Measurements from ENCODE around the gene TSPAN18.

TSPAN18 gene

DNA sequence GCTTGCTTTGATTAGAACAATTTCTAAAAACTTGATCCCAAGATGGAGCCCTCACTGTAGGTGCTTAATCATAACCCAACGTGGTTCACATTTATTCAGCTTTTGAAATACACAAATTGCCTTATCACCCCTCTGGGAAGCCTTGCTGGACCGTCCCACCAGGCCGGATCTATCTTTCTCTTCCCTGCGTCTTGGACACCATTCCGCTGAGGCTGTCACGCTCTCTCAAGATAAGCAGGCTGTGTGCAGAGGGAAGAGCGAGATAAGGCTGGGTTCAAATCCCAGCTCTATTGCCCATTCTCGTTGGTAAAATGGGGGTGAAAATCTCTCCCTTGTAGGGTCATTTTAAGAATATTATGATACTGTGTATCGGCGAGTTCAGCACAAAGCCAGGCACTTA, 244.4 kb downstream of the TSPAN18 start:
- TF ChIP-seq TAF1 (IDR thresholded peaks at IDR 0.05; ENCODE audit: borderline replicate concordance, low read depth, low read length): no peak
- TF ChIP-seq POLR2A (IDR thresholded peaks at IDR 0.05; ENCODE audit: low read depth, low read length): no peak
- TF ChIP-seq POLR2AphosphoS5 (IDR thresholded peaks at IDR 0.05; ENCODE audit: low read depth, low read length): no peak
- no peak for DNase-seq (ENCODE audit: insufficient read length)
- no peak for FAIRE-seq

- DNase-seq (ENCODE audit: insufficient read length): no peak
- TF ChIP-seq POLR2AphosphoS5 (IDR thresholded peaks at IDR 0.05; ENCODE audit: low read depth, low read length): no peak
- TF ChIP-seq TAF1 (IDR thresholded peaks at IDR 0.05; ENCODE audit: borderline replicate concordance, low read depth, low read length): no peak
- TF ChIP-seq POLR2A (IDR thresholded peaks at IDR 0.05; ENCODE audit: low read depth, low read length): no peak
- FAIRE-seq: no peak
These were observed 246.1 kb downstream of the TSPAN18 start for GRCh38 chr11:44972746-44973435.

GRCh38 chr11:44973632-44974401, 247.1 kb downstream of the TSPAN18 start:
- TF ChIP-seq POLR2A (IDR thresholded peaks at IDR 0.05; ENCODE audit: low read depth, low read length) (no peak), POLR2AphosphoS5 (IDR thresholded peaks at IDR 0.05; ENCODE audit: low read depth, low read length) (no peak), TAF1 (IDR thresholded peaks at IDR 0.05; ENCODE audit: borderline replicate concordance, low read depth, low read length) (no peak)
- no peak for DNase-seq (ENCODE audit: insufficient read length)
- no peak for FAIRE-seq

DNA sequence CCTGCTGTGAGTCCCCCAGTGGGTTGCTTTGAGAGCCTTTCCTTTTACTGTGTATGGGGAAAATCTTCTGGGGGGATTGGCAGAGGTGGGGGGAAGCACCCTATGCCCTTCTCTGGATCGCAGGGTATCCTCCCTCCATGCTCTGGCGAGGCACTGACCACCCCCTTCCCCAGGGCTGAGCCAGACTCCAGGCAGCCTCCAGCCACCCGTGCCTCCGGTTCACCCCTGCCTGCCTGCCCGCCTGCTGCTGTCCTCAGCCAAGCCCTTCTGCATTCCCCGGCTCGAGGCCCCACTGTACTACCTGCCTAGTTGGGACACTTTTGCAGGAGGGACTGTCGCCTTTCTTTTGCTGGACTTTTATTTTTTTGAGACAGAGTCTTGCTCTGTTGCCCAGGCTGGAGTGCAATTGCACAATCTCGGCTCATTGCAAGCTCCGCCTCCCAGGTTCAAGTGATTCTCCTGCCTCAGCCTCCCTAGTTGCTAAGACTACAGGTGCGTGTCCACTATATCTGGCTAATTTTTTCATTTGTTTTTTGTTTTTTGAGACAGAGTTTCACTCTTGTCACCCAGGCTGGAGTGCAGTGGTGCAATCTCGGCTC, 247.7 kb downstream of the TSPAN18 start:
- FAIRE-seq (no peak), DNase-seq (ENCODE audit: insufficient read length) (no peak)
- TF ChIP-seq POLR2AphosphoS5 (IDR thresholded peaks at IDR 0.05; ENCODE audit: low read depth, low read length): no peak
- no peak for TF ChIP-seq TAF1 (IDR thresholded peaks at IDR 0.05; ENCODE audit: borderline replicate concordance, low read depth, low read length)
- no peak for TF ChIP-seq POLR2A (IDR thresholded peaks at IDR 0.05; ENCODE audit: low read depth, low read length)

DNA sequence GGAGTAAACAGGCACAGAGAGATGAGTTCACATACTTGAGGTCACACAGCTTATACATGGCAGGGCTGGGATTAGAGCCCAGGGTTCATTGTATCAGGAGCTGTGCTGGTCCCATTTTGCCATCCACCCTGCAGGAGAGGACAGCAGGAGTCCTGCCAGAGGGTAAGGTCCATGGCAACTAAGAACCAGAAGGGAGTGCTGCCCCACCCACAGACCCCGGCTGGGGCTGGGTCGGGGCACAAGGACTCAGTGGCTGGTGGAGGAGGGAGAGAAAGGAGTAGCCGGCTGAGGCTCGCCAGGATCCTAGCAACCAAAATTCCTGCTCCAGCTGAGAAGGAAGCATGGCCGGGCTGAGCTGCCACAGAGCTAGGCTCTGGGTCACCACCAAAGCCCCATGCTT, 249.8 kb downstream of the TSPAN18 start:
- no peak for DNase-seq (ENCODE audit: insufficient read length)
- FAIRE-seq: no peak
- TF ChIP-seq POLR2AphosphoS5 (IDR thresholded peaks at IDR 0.05; ENCODE audit: low read depth, low read length) (no peak), POLR2A (IDR thresholded peaks at IDR 0.05; ENCODE audit: low read depth, low read length) (no peak), TAF1 (IDR thresholded peaks at IDR 0.05; ENCODE audit: borderline replicate concordance, low read depth, low read length) (no peak)

- TF ChIP-seq TAF1 (IDR thresholded peaks at IDR 0.05; ENCODE audit: borderline replicate concordance, low read depth, low read length) (no peak), POLR2AphosphoS5 (IDR thresholded peaks at IDR 0.05; ENCODE audit: low read depth, low read length) (no peak), POLR2A (IDR thresholded peaks at IDR 0.05; ENCODE audit: low read depth, low read length) (no peak)
- FAIRE-seq: peak; percentile 54
- no peak for DNase-seq (ENCODE audit: insufficient read length)
These were observed 250.8 kb downstream of the TSPAN18 start for GRCh38 chr11:44977493-44977984.

GRCh38 chr11:44978274-44978960, 251.7 kb downstream of the TSPAN18 start:
- no peak for TF ChIP-seq TAF1 (IDR thresholded peaks at IDR 0.05; ENCODE audit: borderline replicate concordance, low read depth, low read length)
- TF ChIP-seq POLR2AphosphoS5 (IDR thresholded peaks at IDR 0.05; ENCODE audit: low read depth, low read length): no peak
- no peak for TF ChIP-seq POLR2A (IDR thresholded peaks at IDR 0.05; ENCODE audit: low read depth, low read length)
- peak; percentile 78 for FAIRE-seq
- DNase-seq (ENCODE audit: insufficient read length): no peak

GRCh38 chr11:44978961-44979331, 252.2 kb downstream of the TSPAN18 start:
- no peak for FAIRE-seq

DNA sequence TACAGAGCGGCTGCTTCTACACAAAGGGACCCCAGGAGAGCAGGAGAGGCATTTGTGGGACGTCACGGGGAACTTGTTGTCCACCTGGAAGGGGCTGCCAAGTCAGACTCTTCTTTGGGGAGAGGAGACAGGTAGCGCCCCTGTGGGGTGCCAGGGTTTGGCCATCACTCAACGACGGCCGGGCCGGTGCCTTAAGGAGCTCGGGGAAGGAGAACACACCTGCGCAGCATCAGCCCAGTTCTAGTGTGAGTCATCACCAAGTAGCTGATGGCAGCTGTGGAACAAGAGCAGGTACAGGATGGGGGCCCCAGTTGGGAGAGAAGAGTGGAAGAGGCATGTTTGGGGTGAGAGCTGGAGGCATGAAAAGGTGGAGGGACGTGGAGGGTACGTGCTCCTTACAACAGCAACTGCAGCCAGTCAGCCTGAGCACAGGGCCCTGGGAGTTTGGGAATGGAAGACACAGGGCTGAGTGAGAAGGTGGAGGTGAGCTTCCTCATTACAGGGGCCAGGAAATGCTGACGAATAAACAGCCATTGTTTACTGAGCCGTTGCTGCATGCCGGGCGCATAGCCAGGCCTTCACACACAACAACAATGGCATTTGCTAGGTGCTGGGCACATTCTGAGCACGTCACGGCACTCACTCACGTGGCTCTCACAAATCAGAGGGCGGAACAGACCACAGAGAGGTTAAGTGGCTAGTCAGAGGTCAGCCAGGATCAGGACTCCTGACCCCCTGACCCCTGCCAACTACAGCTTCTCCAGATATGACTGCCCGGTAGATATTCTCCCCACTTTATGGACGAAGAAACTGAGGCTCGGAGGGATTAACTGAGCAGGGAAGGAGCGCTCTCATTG, 253.0 kb downstream of the TSPAN18 start:
- DNase-seq (ENCODE audit: insufficient read length) (no peak), FAIRE-seq (no peak)
- TF ChIP-seq TAF1 (IDR thresholded peaks at IDR 0.05; ENCODE audit: borderline replicate concordance, low read depth, low read length): no peak
- TF ChIP-seq POLR2AphosphoS5 (IDR thresholded peaks at IDR 0.05; ENCODE audit: low read depth, low read length): no peak
- no peak for TF ChIP-seq POLR2A (IDR thresholded peaks at IDR 0.05; ENCODE audit: low read depth, low read length)

More at GRCh38 chr11:44978961-44979331, 252.2 kb downstream of the TSPAN18 start:
- no peak for TF ChIP-seq POLR2A (IDR thresholded peaks at IDR 0.05; ENCODE audit: low read depth, low read length)
- no peak for TF ChIP-seq POLR2AphosphoS5 (IDR thresholded peaks at IDR 0.05; ENCODE audit: low read depth, low read length)
- no peak for TF ChIP-seq TAF1 (IDR thresholded peaks at IDR 0.05; ENCODE audit: borderline replicate concordance, low read depth, low read length)
- DNase-seq (ENCODE audit: insufficient read length): no peak
